ENCODE results near the gene GFRA4.

Gene GFRA4

GRCh38 chr20:3693376-3693775, 30.2 kb upstream of the GFRA4 start:
- no peak for DNase-seq

DNA sequence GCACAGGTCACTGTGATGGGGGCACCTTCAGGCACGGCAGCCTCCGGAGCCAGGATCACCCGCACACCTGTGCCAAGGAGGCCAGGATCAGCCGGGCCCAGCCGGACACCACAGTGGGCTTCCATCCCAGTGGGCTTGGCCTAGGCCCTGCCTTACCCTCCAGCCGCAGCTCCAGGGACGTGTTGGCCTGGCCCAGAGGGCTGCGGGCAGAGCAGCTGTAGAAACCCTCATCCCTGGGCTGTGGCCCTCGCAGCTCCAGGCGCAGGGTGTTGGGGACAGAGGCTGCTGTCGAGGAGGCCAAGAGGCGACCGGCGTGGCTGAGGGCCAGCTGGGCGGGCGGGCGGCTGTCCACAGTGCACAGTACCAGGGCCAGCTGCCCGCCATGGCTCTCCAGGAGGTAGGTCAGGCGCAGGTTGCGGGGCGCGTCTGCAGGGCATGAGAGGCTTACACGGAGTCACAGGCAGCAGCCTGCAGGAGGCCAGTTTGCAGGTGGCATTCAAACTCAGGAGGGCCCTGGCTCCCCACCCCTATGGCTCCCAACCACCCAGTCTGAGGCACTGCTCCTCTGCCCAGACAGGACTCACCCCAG, 29.6 kb upstream of the GFRA4 start:
- DNase-seq = no peak

- no peak for DNase-seq
Measured at GRCh38 chr20:3691897-3692296, 28.7 kb upstream of the GFRA4 start.

GRCh38 chr20:3691306-3691705, 28.1 kb upstream of the GFRA4 start:
- no peak for DNase-seq

DNA sequence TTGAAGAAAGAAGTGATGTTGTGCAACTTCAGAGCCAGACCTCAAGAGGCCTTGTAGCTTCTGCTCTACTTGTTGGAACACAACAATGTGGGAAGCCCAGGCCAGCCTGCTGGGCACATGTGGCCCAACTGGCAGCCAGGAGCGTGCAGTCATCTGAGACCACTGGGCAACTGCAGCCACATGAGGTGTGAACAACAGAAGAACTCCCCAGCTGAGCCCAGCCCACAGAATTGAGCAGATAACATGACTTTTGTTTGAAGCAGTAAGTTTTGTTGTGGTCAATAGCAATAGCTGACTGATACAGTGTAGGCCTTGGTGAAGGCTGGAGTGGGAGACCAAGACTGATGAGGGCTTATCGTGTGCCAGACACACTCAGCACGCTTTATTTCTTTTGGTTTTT, 27.2 kb upstream of the GFRA4 start:
- no peak for DNase-seq

GRCh38 chr20:3689978-3690377, 26.8 kb upstream of the GFRA4 start:
- DNase-seq = no peak

DNA sequence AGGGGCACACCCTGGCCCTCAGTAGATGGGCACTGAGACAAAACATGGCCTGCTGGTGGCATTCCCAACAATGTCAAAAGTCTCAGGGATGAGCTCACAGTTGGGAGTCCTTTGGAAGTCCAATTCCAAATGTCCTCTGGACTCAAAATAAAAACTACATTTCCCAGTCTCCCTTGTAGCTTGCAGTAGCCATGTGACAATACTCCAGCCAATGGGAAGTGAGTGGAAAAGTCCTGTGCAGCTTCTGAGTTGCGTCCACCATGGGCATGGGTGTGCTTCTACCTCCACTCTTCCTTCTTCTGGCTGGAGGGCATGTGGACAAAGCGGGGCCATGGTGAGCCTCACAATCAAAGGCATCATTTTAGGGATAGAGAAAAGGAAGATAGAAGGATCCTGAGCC, 24.5 kb upstream of the GFRA4 start:
- DNase-seq = no peak

DNA sequence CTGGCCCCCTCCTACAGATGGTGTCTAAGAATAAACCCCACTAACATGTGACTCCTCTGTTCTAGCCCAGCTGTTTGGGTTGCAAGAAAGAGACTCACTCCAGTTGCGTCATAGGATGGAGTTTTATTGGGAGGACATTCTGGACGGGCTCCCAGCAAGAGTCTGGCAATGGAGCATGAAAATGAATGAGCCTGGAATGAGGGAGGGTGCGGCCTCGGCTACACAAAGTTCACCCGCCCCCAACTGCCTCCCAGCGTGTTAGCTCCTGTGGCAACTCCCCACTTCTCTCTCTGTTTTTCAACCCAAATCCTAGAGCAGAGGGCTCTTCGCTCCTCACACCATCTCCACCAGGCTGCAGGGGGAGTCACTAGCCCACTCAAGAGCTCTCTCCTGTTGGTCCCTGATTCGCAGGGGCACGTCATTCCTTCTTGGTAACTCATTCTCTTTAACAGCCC, 23.7 kb upstream of the GFRA4 start:
- DNase-seq = no peak

DNA sequence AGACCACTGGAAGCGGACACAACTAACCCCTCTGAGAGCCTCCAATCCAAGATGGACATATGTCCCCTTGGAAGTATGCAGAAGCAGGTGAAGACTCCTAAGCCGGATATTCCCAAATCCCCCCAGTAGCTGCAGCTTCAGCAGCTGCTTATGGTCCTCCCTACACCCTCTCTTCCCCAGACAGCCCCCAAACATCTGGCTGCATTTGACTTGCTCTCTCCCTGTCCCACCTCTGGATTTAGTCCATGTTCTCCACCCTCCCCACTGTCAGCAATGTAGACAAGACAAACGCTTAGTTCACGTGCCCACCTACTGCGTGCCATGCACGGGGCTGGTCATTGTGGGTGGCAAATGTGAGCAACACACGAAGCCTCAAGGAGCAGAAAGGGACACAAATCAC, 23.2 kb upstream of the GFRA4 start:
- DNase-seq = no peak

DNA sequence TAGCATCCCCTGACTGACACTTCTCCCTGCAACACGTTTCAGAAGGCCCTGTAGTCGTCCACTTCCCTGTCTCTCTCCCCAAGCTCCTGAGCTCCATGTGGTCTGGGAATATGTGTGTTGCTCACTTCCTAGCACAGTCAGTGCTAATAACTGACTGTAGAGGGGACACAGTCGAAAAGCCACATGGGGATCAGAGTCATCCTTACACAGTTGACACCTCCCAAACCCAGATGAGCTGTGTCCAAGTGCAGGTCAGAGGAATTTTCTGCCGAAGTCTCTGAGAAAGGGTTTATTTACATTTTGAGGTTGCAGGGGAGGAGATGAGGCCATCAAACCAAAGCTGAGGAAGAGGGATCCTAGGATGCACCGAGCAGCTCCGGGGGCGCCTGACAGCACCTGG, 22.1 kb upstream of the GFRA4 start:
- no peak for DNase-seq

GRCh38 chr20:3681931-3682781, 19.0 kb upstream of the GFRA4 start, which contains the start of gene ADAM33:
Gene ADAM33 (minus strand): TSS chr20:3682010. CDS start chr20:3682004, 6 bp downstream.
- no peak for DNase-seq

DNA sequence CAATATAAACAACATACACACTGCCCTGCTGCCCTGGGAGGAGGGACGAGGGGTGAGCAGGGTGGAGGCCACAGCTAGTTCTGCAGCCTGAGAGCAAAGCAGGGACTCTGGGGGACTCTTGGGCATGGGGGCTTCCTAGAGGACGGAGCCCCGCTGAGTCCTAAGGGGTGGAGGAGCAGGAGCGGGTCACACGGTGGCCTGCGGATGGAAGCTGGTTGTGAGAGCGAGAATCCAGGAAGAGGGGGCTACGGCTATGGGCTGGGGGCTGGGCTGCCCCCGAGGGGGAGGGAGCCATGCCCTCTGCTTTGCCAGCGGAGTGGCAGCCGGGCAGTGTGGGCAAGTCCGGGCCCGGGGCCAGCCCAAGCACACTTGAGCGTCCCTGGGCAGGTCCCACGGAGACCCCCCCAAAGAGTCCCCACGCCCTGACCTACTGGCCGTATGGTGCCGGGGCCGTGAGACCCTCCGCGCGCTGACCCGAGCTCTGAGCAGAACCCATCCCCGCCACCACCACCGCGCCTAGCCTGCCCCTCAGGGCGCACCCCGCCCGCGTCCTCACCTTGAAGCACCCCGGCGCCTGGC, 18.2 kb upstream of the GFRA4 start:
- DNase-seq = no peak

GRCh38 chr20:3680701-3681351, 17.6 kb upstream of the GFRA4 start:
- DNase-seq = no peak

DNA sequence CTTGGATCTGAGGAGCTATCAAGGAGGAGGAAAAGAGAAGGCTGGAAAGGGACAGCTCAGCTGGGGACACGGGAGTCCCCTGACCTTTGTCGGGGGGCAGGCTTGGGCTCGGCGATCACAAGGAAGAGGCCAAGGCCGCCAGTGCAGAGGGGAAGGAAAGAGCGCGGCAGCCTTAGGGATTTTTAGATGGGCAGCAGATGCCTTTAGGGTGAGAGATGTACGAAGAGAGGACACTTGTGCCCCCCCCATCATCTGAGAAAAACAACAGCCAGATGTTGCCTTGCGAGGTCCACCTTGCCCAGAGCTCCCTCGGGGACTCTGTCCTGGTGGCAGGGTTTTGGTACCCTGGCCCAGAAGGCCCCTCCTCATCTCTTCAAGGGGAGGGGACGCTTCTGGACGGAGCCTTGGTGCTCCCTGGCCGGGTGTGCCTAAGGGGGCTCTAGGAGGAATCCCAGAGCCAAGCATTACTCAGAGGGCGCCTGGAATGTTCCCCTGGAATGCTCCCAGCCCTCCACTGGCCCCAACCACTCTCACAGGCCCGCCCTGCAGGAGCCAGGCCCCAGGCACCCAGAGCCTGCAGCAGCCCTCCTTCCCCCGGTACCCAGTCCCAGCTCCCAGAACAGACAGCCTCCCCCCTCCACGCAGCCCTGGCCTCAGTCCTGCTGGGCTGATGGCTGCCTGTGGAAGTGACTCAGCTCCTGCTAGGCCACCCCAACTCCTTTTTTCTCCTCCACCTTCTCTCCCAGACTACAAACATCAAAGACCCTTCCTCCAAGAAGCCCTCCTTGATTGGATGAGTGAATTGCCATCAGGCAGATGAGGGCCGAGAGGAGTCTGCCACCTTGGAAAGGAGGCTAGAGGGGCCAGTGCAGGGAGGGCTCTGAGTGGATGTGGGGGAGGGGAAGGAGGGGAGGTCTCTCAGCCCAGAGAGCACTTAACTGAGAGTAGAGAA, 16.8 kb upstream of the GFRA4 start:
- no peak for DNase-seq

DNA sequence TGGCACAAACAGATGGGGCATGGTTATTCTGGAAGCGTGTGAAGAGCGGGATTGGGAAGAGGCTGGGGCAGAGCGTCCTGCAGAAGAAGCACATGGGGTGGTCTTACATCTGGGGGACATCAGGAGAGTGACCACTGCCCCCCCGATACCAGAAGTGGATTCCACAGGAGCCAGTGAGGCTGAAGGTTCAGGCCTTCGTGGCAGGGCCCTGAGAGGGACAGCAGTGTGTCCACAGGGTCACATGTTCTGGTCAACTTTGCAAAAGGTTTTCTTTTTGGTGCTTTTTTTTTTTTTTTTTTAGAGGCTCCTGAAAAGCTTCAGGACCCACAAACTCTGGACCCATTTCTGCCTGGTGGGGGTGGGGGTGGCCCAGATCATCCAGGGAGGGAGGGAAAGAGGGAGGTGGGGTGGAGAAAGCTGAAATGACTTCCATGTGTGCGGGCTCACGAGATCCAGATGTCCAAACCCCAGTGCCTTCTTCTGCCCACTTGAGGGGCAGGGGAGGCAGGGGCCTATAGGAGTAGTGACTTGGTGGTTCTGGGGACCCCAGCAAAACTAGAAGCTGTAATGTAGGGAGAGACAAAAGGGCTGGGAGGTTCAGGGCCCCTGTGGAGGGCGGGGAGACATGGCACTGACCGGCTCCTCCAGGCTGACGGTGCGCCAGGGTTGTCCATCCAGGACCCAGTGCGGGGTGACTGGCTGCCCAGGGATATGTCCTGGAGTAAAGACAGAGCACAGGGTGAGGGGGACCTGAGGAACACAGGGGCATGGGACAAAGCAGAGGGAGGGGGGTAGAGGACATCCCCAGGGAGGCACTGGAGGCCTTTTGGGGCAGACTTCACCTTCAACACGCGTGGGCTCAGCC, 15.9 kb upstream of the GFRA4 start:
- no peak for DNase-seq

GRCh38 chr20:3678198-3678597, 15.0 kb upstream of the GFRA4 start:
- no peak for DNase-seq

DNA sequence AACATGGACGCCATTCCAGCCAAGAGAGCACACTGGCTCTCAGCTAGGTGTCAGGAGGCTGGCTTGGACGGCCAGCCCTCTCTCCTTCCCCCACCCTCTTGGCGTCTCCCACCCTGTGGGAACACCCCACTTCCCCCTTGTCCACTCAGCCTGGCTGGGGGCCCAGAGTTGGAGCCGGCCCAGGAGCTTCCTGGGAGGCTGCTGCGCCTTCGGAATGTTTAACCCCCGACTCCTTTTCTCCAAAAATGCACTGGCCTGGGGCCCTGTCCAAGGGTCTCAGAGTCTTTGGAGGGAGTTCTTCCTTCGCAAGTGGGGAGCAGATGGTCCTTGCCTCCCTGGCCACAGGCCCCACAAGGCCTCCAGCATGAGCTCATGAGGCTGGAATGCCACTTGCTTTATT, 14.5 kb upstream of the GFRA4 start:
- no peak for DNase-seq

- no peak for DNase-seq
Measured at GRCh38 chr20:3674995-3675900, 12.0 kb upstream of the GFRA4 start.

GRCh38 chr20:3674447-3674846, 11.2 kb upstream of the GFRA4 start:
- no peak for DNase-seq

Data from CD4-positive, alpha-beta T cell treated with Interferon gamma for 1 hour (primary cell).